Cardiac muscle cell (in vitro differentiated cells and primary cell): ENCODE data around the gene TNS1. TPM values are rescaled to one million over a fixed set of nuclear protein-coding genes. Genes with fewer than 3 reads are reported as not detected.
A peak's percentile ranks its signal among the peaks of the same experiment; 100 is the strongest.

Source experiments
- DNase-seq, 2 donors: peaks; one replicate each; pipeline versions ENCODE4 v3.0.0 to v3.0.0-alpha.2; 2010 to 2017; ENCODE audit warnings: low read depth in 1 of 2, low spot score in 1 of 2
- H3K27ac ChIP-seq: fragments of 200-600 bp; sonication (generic); 2 replicates; pipeline ENCODE4 v1.5.1; 2016
- H3K27me3 ChIP-seq: fragments of 200-600 bp; sonication (generic); 2 replicates; pipeline ENCODE4 v1.6.0; 2016; ENCODE audit warnings: control low read depth
- H3K36me3 ChIP-seq: fragments of 200-600 bp; sonication (generic); 2 replicates; pipeline ENCODE4 v1.5.1; 2016; ENCODE audit warnings: control low read depth
- H3K4me1 ChIP-seq: fragments of 200-600 bp; sonication (generic); 2 replicates; pipeline ENCODE4 v1.8.1; 2017; ENCODE audit warnings: low read depth, mild to moderate bottlenecking, mixed run types
- H3K4me3 ChIP-seq: fragments of 200-600 bp; sonication (generic); 2 replicates; pipeline ENCODE4 v1.5.1; 2016; ENCODE audit warnings: mild to moderate bottlenecking
- H3K9me3 ChIP-seq: fragments of 200-600 bp; sonication (generic); 2 replicates; pipeline ENCODE4 v1.5.1; 2017; ENCODE audit warnings: low read depth, mild to moderate bottlenecking, control low read depth
- CTCF ChIP-seq: IDR thresholded peaks from 2 replicates; pipeline ENCODE4 v1.5.1; 2012; ENCODE audit warnings: low read depth, mild to moderate bottlenecking, low read length
- polyA plus RNA-seq: library from polyadenylated mRNA; unstranded; fragments of >200 nt; fragmentation: Nextera tagmentation; extraction: Ambion mirVana; gene quantifications from 2 replicates; pipeline ENCODE4 v1.2.1, GENCODE V29; 2016
- total RNA-seq: library from RNA; depleted of rRNA; stranded (reverse); fragments of >200 nt; gene quantifications from 2 replicates; pipeline ENCODE4 v1.2.3, GENCODE V29; 2016

Gene TNS1
- total and polyA plus RNA-seq, 2 experiments from 2014 or later = 16.7 to 44.3 TPM

- H3K4me1 ChIP-seq = peaks cover 3% of the 10 kb centered on the region
- H3K4me3 ChIP-seq = no peak overlapping the region
Measured at GRCh38 chr2:217993138-217993537, 9.7 kb downstream of the TNS1 start.

GRCh38 chr2:217992061-217992460 is 10.7 kb downstream of the TNS1 start:
- H3K36me3 ChIP-seq = no peaks in the 10 kb centered on the region
- H3K4me3 ChIP-seq = no peak overlapping the region
- H3K27me3 ChIP-seq = peaks cover 3% of the 10 kb centered on the region
- no peaks in the 10 kb centered on the region for H3K9me3 ChIP-seq
- TF ChIP-seq CTCF = no peak
- no peak overlapping the region for H3K27ac ChIP-seq
- H3K4me1 ChIP-seq = peaks cover 4% of the 10 kb centered on the region
- DNase-seq = no peak

More at GRCh38 chr2:217993138-217993537, 9.7 kb downstream of the TNS1 start:
- Histone ChIP-seq H3K27ac (no peak overlapping the region), H3K27me3 (peaks cover 3% of the 10 kb centered on the region), H3K36me3 (no peaks in the 10 kb centered on the region), H3K9me3 (no peaks in the 10 kb centered on the region)
- DNase-seq = peak in 1 of 2 donors; percentile 76
- TF ChIP-seq CTCF = no peak

- Histone ChIP-seq H3K27ac (no peak overlapping the region), H3K9me3 (no peaks in the 10 kb centered on the region), H3K4me1 (peaks cover 4% of the 10 kb centered on the region), H3K27me3 (peaks cover 3% of the 10 kb centered on the region), H3K4me3 (no peak overlapping the region), H3K36me3 (no peaks in the 10 kb centered on the region)
- TF ChIP-seq CTCF = no peak
- DNase-seq = no peak
Measured at GRCh38 chr2:217990791-217991465, 11.9 kb downstream of the TNS1 start.

- H3K27me3 ChIP-seq = peaks cover 3% of the 10 kb centered on the region
- no peak overlapping the region for H3K4me3 ChIP-seq
- H3K4me1 ChIP-seq = peaks cover 4% of the 10 kb centered on the region
- H3K27ac ChIP-seq = no peak overlapping the region
- no peaks in the 10 kb centered on the region for H3K9me3 ChIP-seq
- H3K36me3 ChIP-seq = no peaks in the 10 kb centered on the region
- TF ChIP-seq CTCF = no peak
- no peak for DNase-seq
Measured at GRCh38 chr2:217990389-217990788, 12.4 kb downstream of the TNS1 start.

- no peak overlapping the region for H3K27ac ChIP-seq
- no peaks in the 10 kb centered on the region for H3K36me3 ChIP-seq
- no peak for TF ChIP-seq CTCF
- H3K27me3 ChIP-seq = peaks cover 3% of the 10 kb centered on the region
- no peak overlapping the region for H3K4me3 ChIP-seq
- no peak for DNase-seq
- no peaks in the 10 kb centered on the region for H3K9me3 ChIP-seq
- peaks cover 4% of the 10 kb centered on the region for H3K4me1 ChIP-seq
Measured at GRCh38 chr2:217989221-217989948, 13.4 kb downstream of the TNS1 start.
